GM18526 (cell line): ENCODE data around the gene KCTD10.

ENCODE experiments used
- POLR2A ChIP-seq: IDR thresholded peaks from 3 replicates; pipeline ENCODE4 v1.6.1; 2011; ENCODE audit not compliant: insufficient read length; ENCODE audit errors: extremely low read depth

The KCTD10 gene

DNA sequence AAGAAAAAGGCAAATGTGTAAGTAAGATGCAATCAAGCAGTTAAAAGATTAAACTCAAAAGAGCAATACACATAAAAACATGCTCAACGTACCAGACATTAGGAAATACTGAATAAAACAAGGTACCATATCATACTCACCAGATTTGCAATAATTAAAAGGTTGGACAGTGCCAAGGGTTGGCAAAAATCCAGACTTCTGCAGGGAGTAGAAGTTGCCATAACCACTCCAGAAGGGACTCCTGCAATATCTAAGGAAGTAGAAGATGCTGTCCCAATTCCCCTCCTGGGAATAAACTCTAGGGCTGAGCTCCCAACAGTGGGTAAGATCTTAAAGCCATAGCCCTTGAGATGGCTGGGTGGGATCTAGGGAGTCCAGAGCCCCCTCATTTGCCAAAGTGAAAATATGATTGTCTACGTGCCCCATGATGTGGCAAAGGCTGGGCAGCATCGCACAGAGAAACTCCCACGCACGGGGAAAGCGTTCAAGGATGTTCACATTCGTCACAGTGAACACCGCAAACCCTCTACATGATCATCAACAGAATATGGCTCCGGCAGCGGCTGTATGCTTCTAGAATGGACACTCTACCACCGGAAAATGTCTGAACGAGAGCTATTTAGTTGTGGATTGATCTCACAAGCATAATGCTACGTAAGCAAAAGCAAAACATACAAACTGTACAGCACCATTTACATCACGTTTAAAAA is 12.3 kb downstream of the KCTD10 start:
- TF ChIP-seq POLR2A = no peak

DNA sequence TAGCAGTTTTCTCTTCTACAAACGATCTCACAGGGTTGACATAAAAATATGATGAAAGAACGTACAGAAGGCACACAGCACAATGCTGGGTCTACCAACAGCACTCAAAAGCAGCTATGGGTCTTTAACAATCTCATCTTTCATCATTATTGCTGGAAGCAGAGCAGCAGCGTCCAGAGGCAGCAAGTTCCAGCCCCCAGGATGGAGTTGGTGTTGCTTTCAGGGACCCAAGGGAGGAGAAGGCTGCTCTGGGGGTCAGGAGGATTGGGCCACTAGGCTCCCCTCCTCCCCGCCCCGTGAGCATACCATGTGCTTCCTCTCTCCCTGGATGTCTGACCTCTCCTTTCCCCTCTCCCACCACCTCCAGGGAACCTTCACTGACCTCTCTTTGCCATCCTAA is 13.3 kb downstream of the KCTD10 start:
- TF ChIP-seq POLR2A = no peak

DNA sequence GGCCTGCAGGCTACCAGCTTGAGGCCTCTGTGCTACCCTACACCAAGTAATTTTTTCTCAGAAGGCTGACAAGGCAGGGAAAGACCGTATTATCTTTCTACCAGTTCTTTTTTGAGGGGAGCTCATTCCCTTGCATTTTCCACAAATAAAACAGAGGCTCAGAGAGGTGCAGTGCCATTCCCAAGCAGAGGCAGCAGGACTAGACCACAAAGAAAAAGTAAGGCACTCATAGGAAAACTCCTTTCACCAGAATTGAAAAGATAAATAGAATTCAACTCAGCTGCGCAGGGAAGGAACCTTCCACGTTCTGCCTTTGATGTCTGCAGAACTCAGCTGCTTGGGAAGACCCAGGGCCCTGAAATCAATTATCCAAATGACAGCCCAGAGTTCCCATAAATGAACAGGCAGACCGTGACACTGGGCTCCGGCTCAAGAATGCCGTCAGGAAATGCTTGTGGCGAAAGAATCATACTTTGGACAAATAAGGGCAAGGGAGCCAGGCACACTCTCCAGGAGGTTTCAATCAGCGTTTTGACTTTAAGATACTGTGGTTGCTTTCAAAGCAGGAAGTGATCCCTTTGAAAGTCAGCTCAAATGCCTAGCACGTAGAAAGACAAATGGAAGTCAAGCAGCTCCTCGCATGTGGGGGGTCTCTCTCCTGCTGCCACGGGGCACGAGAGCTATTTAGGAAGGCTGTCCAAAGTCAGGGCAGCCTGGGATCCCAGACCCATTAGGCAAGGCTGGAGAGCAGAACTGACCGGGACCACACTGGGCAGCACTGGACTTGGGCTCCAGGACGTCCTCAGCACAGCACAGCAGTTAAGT is 14.0 kb downstream of the KCTD10 start:
- TF ChIP-seq POLR2A = no peak

DNA sequence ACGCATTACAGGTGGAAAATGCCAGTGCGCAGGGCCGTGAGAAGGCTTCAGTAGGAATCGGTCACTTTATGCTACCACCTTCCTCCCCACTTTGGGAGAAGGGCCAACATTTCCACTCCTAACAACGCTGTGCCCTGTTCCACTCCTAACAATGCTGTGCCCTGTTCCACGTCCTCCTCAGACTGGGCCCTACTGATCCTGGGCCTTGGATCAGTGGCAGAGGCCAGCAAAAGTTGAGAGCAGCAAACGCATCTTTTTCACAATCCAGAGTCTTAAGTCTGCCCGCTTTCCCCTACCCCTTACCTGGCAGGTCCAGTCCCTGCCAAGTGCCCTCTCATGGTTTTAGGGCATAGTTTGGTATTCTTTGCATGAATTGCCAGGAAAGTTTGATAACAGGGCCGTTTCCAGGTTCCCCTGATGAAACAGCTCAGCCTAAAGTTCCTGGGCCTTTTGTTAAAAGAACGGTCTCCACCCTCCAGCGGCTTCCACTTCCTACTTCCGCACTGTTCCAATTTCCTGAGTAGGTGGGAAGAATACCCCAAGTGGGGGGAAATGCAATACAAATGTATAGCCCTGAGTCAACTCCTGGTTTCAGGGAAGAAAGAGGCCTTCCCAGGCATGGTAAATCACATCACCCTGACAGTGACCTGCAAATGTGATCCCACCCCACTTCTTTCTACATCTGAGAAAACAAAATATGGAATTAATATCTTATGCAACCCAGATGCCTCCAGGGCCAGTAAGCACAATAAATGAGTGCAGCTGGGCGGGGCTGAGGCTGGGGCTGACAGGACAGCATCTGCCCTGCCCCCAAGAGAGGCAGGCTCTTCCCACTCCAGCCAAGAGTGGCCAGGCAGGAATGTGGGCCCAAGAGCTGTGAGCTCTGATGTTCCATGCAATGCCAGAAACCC is 15.0 kb downstream of the KCTD10 start:
- TF ChIP-seq POLR2A = no peak

GRCh38 chr12:109461049-109461845 is 15.9 kb downstream of the KCTD10 start:
- no peak for TF ChIP-seq POLR2A

GRCh38 chr12:109460538-109460937 is 16.6 kb downstream of the KCTD10 start:
- no peak for TF ChIP-seq POLR2A

GRCh38 chr12:109459247-109459646 is 17.9 kb downstream of the KCTD10 start:
- no peak for TF ChIP-seq POLR2A

- TF ChIP-seq POLR2A = no peak
Observed at GRCh38 chr12:109458771-109459208, 18.3 kb downstream of the KCTD10 start.

DNA sequence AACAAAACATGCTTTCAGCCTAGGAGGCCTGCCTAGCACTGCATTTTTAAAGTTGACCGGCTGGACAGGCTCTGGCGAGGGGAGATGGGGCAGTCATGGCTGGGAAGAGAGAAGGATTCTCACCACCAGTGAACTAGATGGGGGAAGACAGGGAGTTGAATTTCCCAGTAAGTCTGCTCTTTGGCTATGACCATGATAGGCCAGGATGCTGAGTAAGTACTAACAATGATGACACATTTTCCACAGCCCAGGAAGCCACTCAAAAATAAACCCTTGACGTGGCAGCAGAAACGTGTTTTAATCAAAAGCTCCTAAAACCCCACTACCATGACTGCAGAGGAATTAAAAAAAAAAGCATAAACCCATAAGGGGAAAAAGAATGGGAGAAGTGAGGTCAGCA is 19.0 kb downstream of the KCTD10 start:
- TF ChIP-seq POLR2A = no peak

DNA sequence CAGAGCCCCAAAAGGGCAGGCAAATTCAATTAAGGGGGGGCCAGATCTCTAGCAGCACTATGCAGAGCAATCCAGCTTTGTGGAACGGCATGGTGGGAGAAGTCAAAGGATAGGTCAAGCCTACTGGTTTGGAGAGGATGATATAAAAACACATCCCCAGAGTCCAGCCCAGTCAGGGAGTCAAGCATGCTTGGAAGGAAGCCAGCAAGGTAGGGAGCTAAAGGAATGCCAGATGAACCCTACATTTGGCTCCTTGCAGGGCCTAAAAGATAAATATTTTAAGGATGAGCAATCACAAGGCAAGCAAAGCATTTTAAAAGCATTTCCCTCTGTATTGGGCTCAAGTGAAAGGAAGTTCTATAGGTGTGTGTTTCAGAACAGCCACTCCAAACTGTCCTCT is 21.4 kb downstream of the KCTD10 start:
- TF ChIP-seq POLR2A = no peak

GRCh38 chr12:109452489-109452888 is 24.6 kb downstream of the KCTD10 start:
- TF ChIP-seq POLR2A = no peak

DNA sequence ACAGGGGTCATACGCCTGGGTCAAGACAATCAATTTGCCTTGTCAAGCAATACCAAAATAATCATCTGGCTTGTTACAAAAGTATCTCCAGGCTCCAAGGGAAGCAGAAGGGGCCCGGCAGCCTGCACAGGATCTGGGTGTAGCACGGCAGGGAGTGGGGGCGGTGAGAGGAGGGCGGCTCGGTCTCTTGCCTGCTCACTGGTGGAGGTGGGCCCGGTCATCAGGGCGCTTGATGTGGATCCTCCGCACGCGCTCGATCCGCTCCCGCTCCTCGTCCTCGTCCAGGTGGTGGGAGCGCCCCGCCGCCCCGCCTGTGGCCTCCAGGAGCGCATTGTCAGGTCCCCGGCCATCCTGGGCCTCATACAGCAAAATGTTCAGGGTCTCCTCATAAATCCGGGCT is 25.7 kb downstream of the KCTD10 start:
- no peak for TF ChIP-seq POLR2A

- TF ChIP-seq POLR2A = no peak
Observed at GRCh38 chr12:109450980-109451379, 26.1 kb downstream of the KCTD10 start.

DNA sequence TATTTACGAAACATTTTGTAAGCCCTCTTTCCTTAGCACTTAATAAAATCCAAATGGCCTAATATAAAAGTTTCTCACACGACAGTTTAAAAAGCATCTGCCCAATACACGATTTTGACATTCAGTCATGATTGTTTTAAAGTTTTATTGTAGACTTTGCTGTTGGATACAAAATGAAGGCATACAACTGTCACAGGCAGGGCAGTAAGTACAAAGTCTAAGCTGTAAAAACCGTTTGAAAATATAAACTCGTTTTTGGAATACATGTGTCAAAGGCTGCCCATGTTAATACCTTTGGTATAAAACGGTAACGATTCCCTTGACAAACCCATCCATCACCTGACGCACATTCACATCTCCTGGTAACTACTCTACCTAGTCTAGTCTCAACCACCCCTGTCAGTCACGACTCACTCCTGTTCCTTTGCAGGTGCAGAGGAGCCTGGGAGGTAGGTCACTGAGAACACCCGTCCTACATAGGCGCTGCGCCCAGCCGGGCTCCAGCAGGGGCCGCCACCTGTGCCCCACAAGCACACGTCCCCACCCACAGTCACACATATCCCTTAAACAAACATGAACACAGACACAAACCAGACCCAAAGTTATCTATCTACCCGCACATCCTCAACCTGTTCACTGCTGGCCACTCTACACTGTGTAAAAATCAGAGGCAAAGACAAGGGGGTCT is 27.1 kb downstream of the KCTD10 start:
- no peak for TF ChIP-seq POLR2A
